Measurements from ENCODE around the gene RHOV.

- TF ChIP-seq EZH2 (IDR thresholded peaks at IDR 0.05; ENCODE audit: low read length) (no peak), CTCF (optimal IDR thresholded peaks at IDR 0.05 in 1 of 3, IDR thresholded peaks at IDR 0.05 in 1 of 3, conservative IDR thresholded peaks at IDR 0.05 in 1 of 3; ENCODE audit: extremely low read depth in 1 of 3, insufficient read depth in 2 of 3, low read length in 3 of 3) (no peak)
Measured at GRCh38 chr15:40872791-40873693, 992 bp downstream of the RHOV start.

Data from keratinocyte (primary cell).